NCI-H2029 treated with DMSO at 0.1 percent for 48 hours (cell line): ENCODE results near the gene ATP10D.
"Not testable (repeated sequence)": the region's sequence is repeated elsewhere in the genome, so short reads cannot be mapped to it uniquely, and the experiment has no call there.

Experiments used
- DNase-seq: peaks from one replicate; lab custom pipeline; 2025; lab: John Stamatoyannopoulos, UW

The ATP10D gene

GRCh38 chr4:47488706-47489105 lies 3.6 kb downstream of the ATP10D start:
- DNase-seq, result no peak

DNA sequence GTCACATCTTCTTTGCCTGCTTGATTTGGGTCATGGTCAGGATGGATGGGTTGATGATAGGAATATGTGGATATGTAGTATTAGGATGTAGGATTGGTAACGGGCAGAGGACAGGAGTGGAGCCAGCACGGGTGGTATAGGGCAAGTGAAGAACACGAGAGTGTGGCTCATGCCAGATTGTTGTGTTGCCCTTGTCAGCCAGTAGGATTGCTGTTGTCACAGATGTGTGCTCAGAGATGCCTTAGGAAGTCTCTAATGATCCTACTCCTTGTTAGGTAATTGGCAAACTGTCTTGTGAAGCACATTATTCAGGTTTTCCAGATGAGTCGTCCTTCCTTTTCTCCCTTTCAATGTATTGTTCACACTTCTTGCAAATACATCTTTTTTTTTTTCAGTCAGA lies 5.5 kb downstream of the ATP10D start:
- DNase-seq, result no peak

GRCh38 chr4:47493238-47494123 lies 8.4 kb downstream of the ATP10D start:
- no peak for DNase-seq

- no peak for DNase-seq
These were observed 9.0 kb downstream of the ATP10D start for GRCh38 chr4:47494124-47494430.

- no peak for DNase-seq
These were observed 13.8 kb downstream of the ATP10D start for GRCh38 chr4:47498899-47499298.

DNA sequence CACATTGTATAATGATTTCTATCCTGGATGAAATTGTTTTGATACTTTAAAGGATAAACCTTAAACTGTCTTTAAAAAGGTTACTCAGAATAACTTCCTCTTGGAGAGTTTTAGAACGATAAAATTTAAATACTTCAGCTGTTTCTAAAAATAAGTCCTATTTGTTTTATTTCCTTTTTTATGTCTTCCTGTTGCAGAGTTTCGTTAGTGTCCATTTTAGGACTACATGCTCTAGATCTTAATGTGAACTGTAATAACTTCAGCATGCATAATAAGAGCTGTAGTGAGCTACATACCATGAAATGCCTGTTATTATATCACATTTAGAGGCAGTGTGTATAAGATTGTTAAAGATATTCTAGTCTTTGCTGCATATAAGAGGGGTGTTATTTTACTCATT lies 14.6 kb downstream of the ATP10D start:
- no peak for DNase-seq

GRCh38 chr4:47500776-47501175 lies 15.7 kb downstream of the ATP10D start:
- no peak for DNase-seq

DNA sequence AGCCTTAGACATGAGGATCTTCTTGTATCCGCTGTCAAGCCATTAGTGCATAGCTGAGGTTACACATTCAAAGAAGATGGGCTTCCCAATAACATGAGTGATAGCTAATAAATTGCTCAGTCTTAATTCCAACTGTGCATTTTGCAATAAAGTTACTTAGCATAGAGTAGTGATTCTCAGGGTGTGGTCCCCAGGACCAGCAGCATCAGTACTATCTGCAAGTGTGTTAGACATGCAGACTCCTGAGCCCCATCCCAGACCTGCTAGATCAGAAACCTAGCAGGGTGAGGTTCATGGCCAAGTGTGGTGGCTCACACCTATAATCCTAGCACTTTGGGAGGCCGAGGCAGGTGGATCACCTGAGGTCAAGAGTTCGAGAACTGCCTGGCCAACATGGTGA lies 20.1 kb downstream of the ATP10D start:
- no peak for DNase-seq

- DNase-seq, result no peak
These were observed 20.6 kb downstream of the ATP10D start for GRCh38 chr4:47505666-47506065.

DNA sequence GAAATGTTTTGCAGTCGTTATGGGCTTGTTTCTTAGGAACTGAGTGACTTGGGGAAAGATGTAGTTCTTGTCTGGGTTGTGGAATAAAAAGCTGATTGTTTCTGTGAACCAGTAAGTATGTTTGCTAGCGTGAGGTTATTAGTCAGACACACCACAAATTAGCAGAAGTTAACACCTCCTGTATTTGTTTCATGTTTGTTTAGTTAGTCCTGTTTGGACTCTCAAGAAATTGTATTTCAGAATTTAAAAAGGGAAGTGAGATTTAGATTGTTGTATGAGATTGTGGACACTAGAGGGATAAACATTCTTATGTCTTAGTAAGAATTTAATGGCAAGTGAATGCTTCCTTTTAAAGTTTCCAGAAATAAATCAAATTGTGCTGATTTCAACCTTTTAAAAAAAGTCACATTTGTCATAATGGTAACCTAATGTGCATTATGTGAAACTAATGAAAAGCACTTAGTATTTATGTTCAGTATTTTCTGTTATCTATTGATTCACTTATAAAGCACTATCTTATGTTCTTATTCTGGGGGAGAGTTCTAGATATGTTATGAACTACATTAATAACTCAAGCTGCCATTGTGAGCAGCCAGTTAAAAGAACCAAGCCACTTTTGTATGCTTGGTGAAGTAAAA lies 25.6 kb downstream of the ATP10D start:
- no peak for DNase-seq

DNA sequence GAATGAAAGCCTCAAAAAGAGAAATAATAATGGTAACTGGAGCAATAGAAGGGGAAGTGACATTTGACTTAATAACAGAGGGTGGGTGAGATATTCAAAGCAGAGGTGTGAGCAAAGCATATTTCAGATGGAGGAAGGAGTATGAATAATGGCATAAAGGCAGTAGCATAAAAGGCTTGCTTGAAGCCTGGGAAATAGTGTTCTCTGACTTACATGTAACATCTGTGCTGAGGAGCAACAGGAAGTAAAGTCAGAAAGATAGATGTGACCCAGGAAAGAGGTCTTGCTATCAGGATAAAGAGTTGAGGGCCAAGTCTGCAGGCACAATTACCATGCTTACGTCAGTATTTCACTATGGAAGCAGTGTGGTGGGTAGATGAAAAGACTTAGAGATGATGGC lies 28.4 kb downstream of the ATP10D start:
- DNase-seq, result no peak

DNA sequence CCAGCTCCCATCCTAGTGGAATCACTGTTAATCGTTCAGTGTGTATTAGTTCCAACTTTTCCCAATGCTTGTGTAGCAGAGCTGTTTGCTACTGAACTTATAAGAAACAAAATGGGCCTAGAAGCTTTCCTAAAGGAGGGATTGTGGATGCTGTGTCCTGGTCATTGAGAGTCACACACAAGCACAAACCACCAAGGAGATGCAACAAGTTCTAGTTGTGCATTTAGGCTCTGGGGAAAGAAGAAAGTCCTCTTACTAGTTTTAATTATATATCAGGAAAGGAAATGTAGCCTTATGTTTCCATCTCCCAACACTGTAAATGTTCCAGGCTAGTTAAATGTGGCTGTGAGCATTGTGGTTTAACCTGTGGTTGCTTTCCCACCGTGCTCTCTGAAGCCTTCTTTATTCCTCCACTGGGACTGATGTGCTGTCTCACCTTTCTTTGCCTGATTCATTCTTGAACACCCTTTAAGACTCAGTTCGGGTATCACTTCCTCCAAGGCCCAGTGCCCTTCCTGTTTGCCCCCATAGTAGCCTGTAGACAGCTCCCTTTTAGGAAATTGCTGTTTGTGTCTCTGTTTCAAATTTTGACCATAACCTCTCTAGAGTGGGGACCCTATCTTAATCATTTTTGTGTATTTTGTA lies 34.3 kb downstream of the ATP10D start:
- DNase-seq, result no peak

DNA sequence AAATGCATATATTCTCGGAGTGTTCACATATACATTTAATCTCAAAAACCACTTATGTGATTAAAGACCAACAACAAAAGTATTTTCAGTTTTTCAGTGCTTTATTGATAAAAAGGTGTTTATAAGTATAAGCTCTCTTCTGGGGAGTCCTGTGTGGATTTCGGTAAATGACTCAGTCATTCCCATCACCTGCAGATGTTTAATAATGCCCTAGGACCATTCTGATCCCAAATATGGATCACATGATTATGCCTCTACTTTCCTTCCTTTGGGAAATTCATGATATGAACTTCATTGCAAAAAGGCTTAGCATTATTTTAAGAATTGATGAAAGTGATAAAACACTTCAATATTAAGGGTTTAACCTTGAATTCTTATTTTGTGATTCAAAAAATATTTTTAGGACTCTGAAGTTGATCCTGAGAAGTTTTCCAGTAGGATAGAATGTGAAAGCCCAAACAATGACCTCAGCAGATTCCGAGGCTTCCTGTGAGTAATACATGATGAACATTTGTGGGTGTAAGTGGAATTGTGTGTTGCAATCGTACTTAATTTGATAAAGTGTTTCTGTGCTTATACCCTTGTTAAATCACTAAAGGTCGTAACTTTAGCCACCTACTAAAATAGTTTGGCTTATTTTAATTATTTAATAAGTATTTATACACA lies 40.2 kb downstream of the ATP10D start:
- DNase-seq, result no peak

GRCh38 chr4:47526281-47526680 lies 41.2 kb downstream of the ATP10D start:
- no peak for DNase-seq

GRCh38 chr4:47528646-47529045 lies 43.6 kb downstream of the ATP10D start:
- not testable (repeated sequence) for DNase-seq

DNA sequence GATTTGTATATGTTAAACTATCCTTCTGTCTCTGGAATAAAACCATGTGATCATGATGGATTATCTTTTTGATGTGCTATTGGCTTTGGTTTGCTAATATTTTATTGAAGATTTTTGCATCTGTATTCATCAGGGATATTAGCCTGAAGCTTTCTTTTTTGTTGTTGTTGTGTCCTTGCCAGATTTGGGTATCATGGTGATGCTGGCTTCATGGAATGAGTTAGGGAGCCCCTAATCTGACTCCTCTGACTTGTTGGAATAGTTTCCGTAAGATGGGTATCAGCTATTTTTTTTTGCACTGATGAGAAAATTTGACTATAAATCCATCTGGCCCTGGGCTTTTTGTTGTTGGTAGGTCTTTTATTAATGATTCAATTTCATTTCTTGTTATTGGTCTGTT lies 45.7 kb downstream of the ATP10D start:
- DNase-seq, result no peak

DNA sequence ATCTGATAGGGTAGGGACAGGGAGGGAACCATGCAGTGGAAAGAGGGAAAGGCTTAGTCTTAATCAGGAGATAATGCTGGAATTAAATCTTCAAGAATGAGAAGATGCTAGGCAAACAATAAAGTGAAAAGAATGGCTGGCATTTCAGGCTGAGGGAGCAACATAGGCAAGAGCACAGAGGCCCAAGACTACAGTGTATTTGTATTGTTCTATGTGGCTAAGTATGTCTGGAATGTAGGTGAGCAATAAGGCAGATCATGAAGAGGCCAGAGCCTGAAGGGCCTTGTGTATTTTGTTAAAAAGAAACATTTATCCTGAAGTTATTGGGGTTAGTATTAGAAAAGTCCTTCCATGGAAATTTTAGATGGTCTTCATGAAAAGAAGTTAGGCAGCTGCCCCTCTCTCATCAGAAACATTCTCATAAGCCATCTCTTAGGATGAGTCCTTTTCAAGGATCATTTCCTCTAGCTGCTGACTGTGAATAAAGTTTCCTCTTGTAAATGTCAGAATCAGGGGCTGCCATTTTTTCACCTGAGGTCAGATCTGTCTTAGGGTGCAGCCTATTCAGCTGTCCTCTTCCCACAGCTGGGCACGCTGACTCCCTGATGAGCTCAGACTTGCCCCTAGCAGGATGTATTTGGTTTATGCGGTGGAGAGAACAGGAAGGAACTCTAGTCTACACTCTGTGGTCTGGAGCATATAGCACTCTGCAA lies 46.3 kb downstream of the ATP10D start:
- DNase-seq, result no peak

GRCh38 chr4:47531954-47532321 lies 46.9 kb downstream of the ATP10D start:
- DNase-seq, result no peak

GRCh38 chr4:47532658-47533057 lies 47.6 kb downstream of the ATP10D start:
- DNase-seq, result no peak

DNA sequence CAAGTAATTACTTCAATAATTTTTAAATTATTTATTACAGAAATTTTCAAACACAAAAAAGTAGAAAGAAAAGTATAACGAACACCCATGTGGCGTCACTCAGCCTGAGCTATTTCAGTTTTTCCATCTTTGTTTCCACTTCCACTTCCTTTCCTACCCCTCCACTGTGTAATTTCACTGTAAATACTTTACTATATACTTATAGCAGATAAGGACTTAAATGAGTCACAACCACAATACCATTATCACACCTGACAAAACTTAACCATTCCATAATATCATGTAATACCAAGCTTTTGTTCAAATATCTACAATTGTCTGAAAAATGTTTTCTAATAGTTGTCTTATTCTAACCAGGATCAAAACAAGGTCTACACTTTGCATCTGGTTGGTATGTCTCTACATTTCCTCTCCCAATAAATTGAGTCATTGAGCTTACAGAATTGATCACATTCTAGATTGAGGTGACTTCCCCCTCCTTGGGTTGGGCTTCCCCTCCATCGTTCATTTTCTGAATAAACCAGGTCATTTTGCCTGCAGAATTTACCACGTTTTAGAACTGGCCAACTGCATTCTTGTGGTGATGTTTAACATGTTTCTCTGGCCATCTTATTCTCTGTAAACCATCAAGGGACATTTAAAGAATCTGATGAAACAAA lies 48.7 kb downstream of the ATP10D start:
- no peak for DNase-seq

DNA sequence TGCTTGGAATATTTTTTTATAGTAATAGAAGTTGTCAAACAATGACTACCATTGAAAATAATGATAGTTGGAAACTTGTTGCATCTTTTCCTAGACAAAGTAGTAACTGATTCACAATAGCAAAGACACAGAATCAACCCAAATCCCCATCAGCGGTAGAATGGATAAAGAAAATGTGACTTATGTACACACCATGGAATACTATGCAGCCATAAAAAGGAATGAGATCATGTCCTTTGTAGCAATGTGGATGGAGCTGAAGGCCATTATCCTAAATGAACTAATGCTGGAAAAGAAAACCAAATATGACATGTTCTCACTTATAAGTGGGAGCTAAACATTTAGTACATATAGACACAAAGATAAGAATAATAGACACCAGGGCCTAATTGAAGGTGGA lies 49.7 kb downstream of the ATP10D start:
- DNase-seq, result no peak
